ENCODE data around the gene SDK2.

DNA sequence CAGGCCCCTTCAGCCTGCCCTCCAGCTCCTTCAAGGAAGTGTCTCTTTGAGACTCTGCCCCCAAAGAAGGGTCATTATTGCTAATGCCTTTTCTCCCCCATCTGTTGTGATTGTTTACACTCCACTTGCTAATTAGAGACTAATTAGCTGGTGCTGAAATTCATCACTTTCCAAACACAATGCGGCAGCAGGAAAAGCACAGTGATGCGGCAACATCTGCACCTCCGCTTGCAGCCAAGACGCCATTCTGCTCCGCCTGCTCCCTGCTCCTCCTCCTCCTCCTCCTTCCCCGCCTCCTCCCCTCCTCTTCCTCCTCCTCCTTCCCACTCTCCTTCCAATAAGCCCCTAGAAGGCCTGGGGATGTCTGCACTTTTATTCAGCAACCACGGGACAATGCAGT, 110.5 kb downstream of the SDK2 start:
- TF ChIP-seq POLR2A (IDR thresholded peaks at IDR 0.05): no peak
- TF ChIP-seq, protein P1, sequence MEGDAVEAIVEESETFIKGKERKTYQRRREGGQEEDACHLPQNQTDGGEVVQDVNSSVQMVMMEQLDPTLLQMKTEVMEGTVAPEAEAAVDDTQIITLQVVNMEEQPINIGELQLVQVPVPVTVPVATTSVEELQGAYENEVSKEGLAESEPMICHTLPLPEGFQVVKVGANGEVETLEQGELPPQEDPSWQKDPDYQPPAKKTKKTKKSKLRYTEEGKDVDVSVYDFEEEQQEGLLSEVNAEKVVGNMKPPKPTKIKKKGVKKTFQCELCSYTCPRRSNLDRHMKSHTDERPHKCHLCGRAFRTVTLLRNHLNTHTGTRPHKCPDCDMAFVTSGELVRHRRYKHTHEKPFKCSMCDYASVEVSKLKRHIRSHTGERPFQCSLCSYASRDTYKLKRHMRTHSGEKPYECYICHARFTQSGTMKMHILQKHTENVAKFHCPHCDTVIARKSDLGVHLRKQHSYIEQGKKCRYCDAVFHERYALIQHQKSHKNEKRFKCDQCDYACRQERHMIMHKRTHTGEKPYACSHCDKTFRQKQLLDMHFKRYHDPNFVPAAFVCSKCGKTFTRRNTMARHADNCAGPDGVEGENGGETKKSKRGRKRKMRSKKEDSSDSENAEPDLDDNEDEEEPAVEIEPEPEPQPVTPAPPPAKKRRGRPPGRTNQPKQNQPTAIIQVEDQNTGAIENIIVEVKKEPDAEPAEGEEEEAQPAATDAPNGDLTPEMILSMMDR (IDR thresholded peaks at IDR 0.05): no peak
- TF ChIP-seq POLR2AphosphoS5 (IDR thresholded peaks at IDR 0.05): no peak
- no peak for TF ChIP-seq EP300 (IDR thresholded peaks at IDR 0.05)
